VCaP (cell line): ENCODE data around the gene MIA2.
"Not testable (repeated sequence)": the region's sequence is repeated elsewhere in the genome, so short reads cannot be mapped to it uniquely, and the experiment has no call there.

Experiments
- H3K27ac ChIP-seq: fragments of 450-650 bp; 2 replicates; pipeline ENCODE4 v1.5.1; 2017
- TF ChIP-seq, protein P1 (sequence below): fragments of 450-650 bp; conservative IDR thresholded peaks from 2 replicates; pipeline ENCODE4 v1.5.1; 2017; ENCODE audit warnings: mild to moderate bottlenecking, moderate library complexity

The MIA2 gene

DNA sequence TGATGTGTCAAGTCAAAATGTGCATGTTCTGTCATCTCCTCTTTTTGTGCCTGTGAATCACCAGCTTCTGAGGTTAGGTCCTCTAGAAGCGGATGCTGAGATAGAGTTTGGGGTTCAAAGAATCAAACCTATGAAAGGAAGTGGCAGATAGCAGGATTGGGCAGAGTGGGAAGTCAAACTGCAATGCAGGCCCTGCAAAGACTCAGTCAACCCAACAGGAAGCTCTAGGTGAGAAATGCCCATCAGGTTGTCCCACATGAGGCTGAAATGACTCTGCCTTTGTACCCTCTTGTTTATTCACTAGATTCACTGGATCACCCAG lies 4.5 kb upstream of the MIA2 start:
- TF ChIP-seq, protein P1, sequence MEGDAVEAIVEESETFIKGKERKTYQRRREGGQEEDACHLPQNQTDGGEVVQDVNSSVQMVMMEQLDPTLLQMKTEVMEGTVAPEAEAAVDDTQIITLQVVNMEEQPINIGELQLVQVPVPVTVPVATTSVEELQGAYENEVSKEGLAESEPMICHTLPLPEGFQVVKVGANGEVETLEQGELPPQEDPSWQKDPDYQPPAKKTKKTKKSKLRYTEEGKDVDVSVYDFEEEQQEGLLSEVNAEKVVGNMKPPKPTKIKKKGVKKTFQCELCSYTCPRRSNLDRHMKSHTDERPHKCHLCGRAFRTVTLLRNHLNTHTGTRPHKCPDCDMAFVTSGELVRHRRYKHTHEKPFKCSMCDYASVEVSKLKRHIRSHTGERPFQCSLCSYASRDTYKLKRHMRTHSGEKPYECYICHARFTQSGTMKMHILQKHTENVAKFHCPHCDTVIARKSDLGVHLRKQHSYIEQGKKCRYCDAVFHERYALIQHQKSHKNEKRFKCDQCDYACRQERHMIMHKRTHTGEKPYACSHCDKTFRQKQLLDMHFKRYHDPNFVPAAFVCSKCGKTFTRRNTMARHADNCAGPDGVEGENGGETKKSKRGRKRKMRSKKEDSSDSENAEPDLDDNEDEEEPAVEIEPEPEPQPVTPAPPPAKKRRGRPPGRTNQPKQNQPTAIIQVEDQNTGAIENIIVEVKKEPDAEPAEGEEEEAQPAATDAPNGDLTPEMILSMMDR = no peak
- H3K27ac ChIP-seq = no peak overlapping the region

- no peak overlapping the region for H3K27ac ChIP-seq
- TF ChIP-seq, protein P1 = no peak
These were observed 4.1 kb upstream of the MIA2 start for GRCh38 chr14:39229601-39230110.

DNA sequence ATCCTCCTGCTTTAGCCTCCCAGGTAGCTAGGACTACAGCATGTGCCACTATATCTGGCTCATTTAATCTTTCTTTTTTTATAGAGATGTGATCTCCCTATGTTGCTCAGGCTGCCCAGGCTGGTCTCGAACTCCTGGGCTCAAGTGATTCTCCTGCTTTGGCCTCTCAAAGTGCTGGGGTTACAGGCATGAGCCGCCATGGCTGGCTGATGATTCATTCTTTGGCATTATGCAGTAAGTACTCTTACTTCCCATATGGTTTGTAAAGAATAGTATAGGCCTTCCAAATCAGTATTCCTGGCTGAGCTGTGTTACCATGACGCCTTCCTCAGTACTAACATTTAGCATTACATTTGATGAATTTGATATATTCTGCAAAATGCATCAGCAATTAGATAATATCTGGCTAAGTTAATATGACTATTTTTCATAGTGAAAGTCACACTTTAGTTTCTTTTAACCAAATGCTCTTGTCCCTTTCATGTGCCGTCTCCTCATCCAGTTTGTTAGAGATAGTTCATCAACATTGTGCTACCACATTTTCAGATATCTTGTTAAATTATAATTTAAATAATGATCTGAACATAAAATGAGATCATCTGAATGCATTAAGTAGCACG lies 3.2 kb upstream of the MIA2 start:
- H3K27ac ChIP-seq = no peak overlapping the region
- TF ChIP-seq, protein P1 = no peak

- TF ChIP-seq, protein P1 = peak; percentile 39; the same call in 1 of the 2 replicates
- H3K27ac ChIP-seq = not testable (repeated sequence)
These were observed 1.8 kb upstream of the MIA2 start for GRCh38 chr14:39231751-39232553.

DNA sequence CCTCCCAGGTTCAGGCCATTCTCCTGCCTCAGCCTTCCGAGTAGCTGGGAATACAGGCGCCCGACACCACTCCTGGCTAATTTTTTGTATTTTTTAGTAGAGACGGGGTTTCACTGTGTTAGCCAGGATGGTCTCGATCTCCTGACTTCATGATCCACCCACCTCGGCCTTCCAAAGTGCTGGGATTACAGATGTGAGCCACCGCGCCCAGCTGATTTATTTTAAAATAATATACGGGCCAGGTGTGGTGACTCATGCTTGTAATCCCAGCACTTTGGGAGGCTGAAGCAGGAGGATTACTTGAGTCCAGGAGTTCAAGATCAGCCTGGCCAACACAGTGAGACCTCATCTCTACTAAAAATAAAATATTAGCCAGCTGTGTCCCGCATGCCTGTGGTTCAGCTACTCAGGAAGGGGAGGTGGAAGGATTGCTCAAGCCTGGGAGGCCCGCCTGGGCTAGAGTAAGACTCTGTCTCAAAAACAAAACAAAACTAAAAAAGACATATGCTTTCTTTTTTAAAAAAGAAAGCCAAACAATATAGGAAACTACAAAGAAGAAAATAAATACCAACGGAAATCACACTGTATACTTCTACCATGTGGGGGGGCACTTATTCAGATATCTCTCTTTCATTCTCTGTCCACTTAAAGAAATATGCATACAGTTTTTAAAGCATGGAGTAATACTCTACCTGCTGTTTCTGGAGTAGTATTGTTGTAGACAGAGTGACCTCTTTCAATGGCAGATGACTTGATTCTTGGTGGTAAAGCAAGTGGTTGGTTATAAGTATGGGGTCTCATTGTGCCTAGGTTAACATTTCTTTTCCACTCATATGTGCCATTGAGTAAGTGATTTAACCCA lies 930 bp upstream of the MIA2 start:
- H3K27ac ChIP-seq = peak overlapping the region; percentile 70
- TF ChIP-seq, protein P1 = no peak

- H3K27ac ChIP-seq = 0 out of 2 replicates have a peak overlapping the region, but pooled peaks have one; percentile 70
These were observed 1.3 kb downstream of the MIA2 start for GRCh38 chr14:39234986-39235385.

GRCh38 chr14:39235466-39235865 lies 1.8 kb downstream of the MIA2 start:
- H3K27ac ChIP-seq = not testable (repeated sequence)

- TF ChIP-seq, protein P1 = no peak
- H3K27ac ChIP-seq = no peak overlapping the region
These were observed 7.1 kb downstream of the MIA2 start for GRCh38 chr14:39240769-39241168.
